Panc1 (cell line): ENCODE measurements around the gene ZNF81. TPM values are rescaled to one million over a fixed set of nuclear protein-coding genes. Genes with fewer than 3 reads are reported as not detected.

Experiments used
- ATAC-seq: fragments of 200-7000 bp; cut with Tn5 transposase; 2 replicates; pipeline ENCODE4 v1.9.1; 2020; ENCODE audit warnings: mild to moderate bottlenecking, moderate library complexity
- BruUV-seq: library from RNA; stranded (reverse); fragments of 400-500 nt; replicated peaks from 2 replicates; lab custom pipeline; 2021; lab: Mats Ljungman, UMichigan
- CTCF ChIA-PET: fragments of 300-600 bp; sonication (Branson Sonifier 250); formaldehyde crosslinking; loops from one replicate; lab custom pipeline; 2022; ENCODE audit warnings: antibody characterized with exemption; lab: Charles Lee
- POLR2A ChIA-PET: fragments of 300-600 bp; sonication (Branson Sonifier 250); formaldehyde crosslinking; loops from one replicate; lab custom pipeline; 2022; ENCODE audit warnings: antibody characterized with exemption; lab: Charles Lee
- DNase-seq: peaks from one replicate; pipeline ENCODE4 v3.0.0-alpha.2; 2010; ENCODE audit warnings: low read depth, low spot score
- H3K27ac ChIP-seq: 2 replicates; pipeline ENCODE4 v1.5.1; 2011; ENCODE audit warnings: mild to moderate bottlenecking, low read length, inconsistent platforms
- H3K27me3 ChIP-seq: fragments of 200-500 bp; sonication (Bioruptor generic); 2 replicates; pipeline ENCODE4 v1.6.0; 2014; ENCODE audit warnings: low read length, inconsistent platforms; ENCODE audit not compliant: control insufficient read depth, insufficient read depth
- H3K36me3 ChIP-seq: fragments of 200-500 bp; sonication (Bioruptor generic); 2 replicates; pipeline ENCODE4 v1.5.1; 2014; ENCODE audit warnings: inconsistent platforms, mild to moderate bottlenecking, low read length, moderate library complexity; ENCODE audit not compliant: control insufficient read depth, insufficient read depth
- H3K4me1 ChIP-seq: 2 replicates; pipeline ENCODE4 v1.5.1; 2011; ENCODE audit warnings: inconsistent platforms, mild to moderate bottlenecking, low read length, moderate library complexity; ENCODE audit not compliant: control insufficient read depth, insufficient read depth
- H3K4me3 ChIP-seq, 2 experiments: 2 replicates each; pipeline ENCODE4 v1.5.1; 2011 to 2012; ENCODE audit warnings: low read depth in 2 of 2, low read length in 2 of 2, mild to moderate bottlenecking in 2 of 2, inconsistent platforms in 1 of 2, moderate library complexity in 1 of 2
- H3K9me3 ChIP-seq: fragments of 200-500 bp; sonication (Bioruptor generic); 2 replicates; pipeline ENCODE4 v1.5.1; 2014; ENCODE audit warnings: low read depth, mild to moderate bottlenecking, inconsistent platforms, low read length, moderate library complexity; ENCODE audit not compliant: control insufficient read depth, insufficient read depth
- POLR2AphosphoS5 ChIP-seq: IDR thresholded peaks from 2 replicates; pipeline ENCODE4 v1.6.1; 2012; ENCODE audit warnings: mild to moderate bottlenecking, low read depth, low read length, moderate library complexity
- SIN3A ChIP-seq: IDR thresholded peaks from 2 replicates; pipeline ENCODE4 v1.6.1; 2012; ENCODE audit warnings: low read depth, mild to moderate bottlenecking, low read length, moderate library complexity, borderline replicate concordance; ENCODE audit not compliant: insufficient read depth
- TCF7L2 ChIP-seq: IDR thresholded peaks from 2 replicates; pipeline ENCODE4 v1.6.1; 2011; ENCODE audit warnings: mild to moderate bottlenecking, low read depth, low read length, inconsistent platforms
- in situ Hi-C: cut with HindIII; loops from 2 replicates; pipeline ENCODE4 v1.10.0; 2016; ENCODE audit warnings: low sequenced_read_pairs, low pct_unique_long_range_greater_than_20kb
- intact Hi-C: fragments of 100-400 bp; cut with micrococcal nuclease; formaldehyde crosslinking; loops from one replicate; pipeline ENCODE4 v1.10.0; 2022; ENCODE audit not compliant: unreplicated experiment
- total RNA-seq: library from RNA; stranded (reverse); gene quantifications from one replicate; pipeline ENCODE4 v1.2.1, GENCODE V29; 2021; ENCODE audit not compliant: unreplicated experiment
- TF ChIP-seq, protein P1 (sequence below), 2 experiments: IDR thresholded peaks; 2 replicates each; pipeline ENCODE4 v1.6.1; 2011 to 2012; ENCODE audit warnings: low read depth in 2 of 2, control low read depth in 1 of 2, low read length in 1 of 2, mild to moderate bottlenecking in 1 of 2, moderate library complexity in 1 of 2; ENCODE audit not compliant: insufficient read depth in 1 of 2
- TF ChIP-seq, protein P2 (sequence below): fragments of 450-650 bp; IDR thresholded peaks from 2 replicates; pipeline ENCODE4 v1.5.1; 2017; ENCODE audit warnings: mild to moderate bottlenecking

The ZNF81 gene
- total RNA-seq, 1 experiment from 2014 or later: 10.7 TPM

DNA sequence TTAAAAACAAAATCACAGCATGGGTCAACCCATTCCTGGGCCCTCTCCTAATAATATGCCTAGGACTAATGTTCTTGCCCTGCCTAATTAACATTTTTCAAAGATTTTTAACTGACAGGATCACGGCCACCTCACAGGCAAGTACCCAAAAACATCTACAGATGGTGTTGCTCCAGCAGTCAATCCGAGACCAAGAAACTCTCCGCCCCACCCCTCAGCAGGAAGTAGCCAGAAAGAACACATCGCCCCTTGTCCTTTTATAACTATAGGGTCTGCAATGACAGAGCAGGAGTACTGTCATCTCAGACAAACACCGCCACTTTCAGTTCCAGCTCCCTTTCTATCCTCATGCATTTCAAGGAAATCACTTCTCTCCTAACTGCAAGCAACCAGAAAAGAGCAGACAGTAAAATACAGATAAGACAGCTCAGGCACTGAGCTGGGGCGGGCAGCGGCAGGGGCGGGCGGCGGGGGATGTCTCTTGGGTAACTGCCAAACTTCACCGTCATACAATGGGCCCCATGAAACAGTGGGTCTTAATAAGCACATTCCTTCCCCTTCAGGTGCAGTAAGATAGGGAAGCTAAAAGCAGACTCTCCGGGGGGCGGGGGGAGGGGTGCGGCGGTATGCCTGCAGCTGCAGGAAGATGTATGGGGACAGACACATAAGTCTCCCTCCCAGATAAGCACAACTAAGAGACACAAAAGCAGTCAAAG, 99.7 kb downstream of the ZNF81 start:
- CTCF ChIA-PET: no interaction called here
- in situ Hi-C loops (no loop called here), intact Hi-C loops (no loop called here)
- BruUV-seq: no TSS peak
- no peaks in the 10 kb centered on the region for H3K36me3 ChIP-seq
- H3K4me3 ChIP-seq: no peak overlapping the region
- no peak for ATAC-seq
- POLR2A ChIA-PET: no interaction called here
- TF ChIP-seq TCF7L2: no peak
- TF ChIP-seq, protein P1, sequence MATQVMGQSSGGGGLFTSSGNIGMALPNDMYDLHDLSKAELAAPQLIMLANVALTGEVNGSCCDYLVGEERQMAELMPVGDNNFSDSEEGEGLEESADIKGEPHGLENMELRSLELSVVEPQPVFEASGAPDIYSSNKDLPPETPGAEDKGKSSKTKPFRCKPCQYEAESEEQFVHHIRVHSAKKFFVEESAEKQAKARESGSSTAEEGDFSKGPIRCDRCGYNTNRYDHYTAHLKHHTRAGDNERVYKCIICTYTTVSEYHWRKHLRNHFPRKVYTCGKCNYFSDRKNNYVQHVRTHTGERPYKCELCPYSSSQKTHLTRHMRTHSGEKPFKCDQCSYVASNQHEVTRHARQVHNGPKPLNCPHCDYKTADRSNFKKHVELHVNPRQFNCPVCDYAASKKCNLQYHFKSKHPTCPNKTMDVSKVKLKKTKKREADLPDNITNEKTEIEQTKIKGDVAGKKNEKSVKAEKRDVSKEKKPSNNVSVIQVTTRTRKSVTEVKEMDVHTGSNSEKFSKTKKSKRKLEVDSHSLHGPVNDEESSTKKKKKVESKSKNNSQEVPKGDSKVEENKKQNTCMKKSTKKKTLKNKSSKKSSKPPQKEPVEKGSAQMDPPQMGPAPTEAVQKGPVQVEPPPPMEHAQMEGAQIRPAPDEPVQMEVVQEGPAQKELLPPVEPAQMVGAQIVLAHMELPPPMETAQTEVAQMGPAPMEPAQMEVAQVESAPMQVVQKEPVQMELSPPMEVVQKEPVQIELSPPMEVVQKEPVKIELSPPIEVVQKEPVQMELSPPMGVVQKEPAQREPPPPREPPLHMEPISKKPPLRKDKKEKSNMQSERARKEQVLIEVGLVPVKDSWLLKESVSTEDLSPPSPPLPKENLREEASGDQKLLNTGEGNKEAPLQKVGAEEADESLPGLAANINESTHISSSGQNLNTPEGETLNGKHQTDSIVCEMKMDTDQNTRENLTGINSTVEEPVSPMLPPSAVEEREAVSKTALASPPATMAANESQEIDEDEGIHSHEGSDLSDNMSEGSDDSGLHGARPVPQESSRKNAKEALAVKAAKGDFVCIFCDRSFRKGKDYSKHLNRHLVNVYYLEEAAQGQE (IDR thresholded peaks at IDR 0.05; ENCODE audit: insufficient read depth in 1 of 2, low read depth in 2 of 2, low read length in 1 of 2): no peak
- TF ChIP-seq POLR2AphosphoS5: no peak
- TF ChIP-seq, protein P2, sequence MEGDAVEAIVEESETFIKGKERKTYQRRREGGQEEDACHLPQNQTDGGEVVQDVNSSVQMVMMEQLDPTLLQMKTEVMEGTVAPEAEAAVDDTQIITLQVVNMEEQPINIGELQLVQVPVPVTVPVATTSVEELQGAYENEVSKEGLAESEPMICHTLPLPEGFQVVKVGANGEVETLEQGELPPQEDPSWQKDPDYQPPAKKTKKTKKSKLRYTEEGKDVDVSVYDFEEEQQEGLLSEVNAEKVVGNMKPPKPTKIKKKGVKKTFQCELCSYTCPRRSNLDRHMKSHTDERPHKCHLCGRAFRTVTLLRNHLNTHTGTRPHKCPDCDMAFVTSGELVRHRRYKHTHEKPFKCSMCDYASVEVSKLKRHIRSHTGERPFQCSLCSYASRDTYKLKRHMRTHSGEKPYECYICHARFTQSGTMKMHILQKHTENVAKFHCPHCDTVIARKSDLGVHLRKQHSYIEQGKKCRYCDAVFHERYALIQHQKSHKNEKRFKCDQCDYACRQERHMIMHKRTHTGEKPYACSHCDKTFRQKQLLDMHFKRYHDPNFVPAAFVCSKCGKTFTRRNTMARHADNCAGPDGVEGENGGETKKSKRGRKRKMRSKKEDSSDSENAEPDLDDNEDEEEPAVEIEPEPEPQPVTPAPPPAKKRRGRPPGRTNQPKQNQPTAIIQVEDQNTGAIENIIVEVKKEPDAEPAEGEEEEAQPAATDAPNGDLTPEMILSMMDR: no peak
- no peak for TF ChIP-seq SIN3A
- DNase-seq: no peak
- H3K4me1 ChIP-seq: no peaks in the 10 kb centered on the region
- no peaks in the 10 kb centered on the region for H3K9me3 ChIP-seq
- H3K27ac ChIP-seq: no peak overlapping the region
- no peaks in the 10 kb centered on the region for H3K27me3 ChIP-seq

DNA sequence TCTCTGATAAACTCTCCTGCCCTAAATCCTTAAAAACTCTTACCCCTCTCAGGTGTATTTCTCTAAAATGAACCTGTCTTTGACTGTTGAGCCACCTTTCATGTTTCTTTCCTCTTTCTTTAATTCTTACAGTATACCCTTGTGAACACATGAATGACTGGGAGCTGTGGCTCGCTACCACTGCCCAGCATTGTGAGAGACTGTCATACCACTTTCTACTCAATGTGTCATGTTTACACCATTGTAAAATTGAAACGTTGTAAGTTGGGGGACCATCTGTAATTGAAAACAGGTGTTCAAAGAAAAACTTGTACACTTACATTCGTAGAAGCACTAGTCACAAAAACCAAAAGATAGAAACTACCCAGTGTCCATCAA, 100.2 kb downstream of the ZNF81 start:
- no TSS peak for BruUV-seq
- CTCF ChIA-PET: no interaction called here

More for the DNA sequence above, 100.2 kb downstream of the ZNF81 start:
- in situ Hi-C loops: no loop called here
- DNase-seq (no peak), ATAC-seq (no peak)
- Histone ChIP-seq H3K4me3 (no peak overlapping the region), H3K36me3 (no peaks in the 10 kb centered on the region), H3K27ac (no peak overlapping the region), H3K27me3 (no peaks in the 10 kb centered on the region), H3K4me1 (no peaks in the 10 kb centered on the region), H3K9me3 (no peaks in the 10 kb centered on the region)
- POLR2A ChIA-PET: no interaction called here
- TF ChIP-seq SIN3A (no peak), POLR2AphosphoS5 (no peak), TCF7L2 (no peak)
- TF ChIP-seq, protein P2: no peak
- TF ChIP-seq, protein P1 (IDR thresholded peaks at IDR 0.05; ENCODE audit: insufficient read depth in 1 of 2, low read depth in 2 of 2, low read length in 1 of 2): no peak
- intact Hi-C loops: no loop called here
